NCI-H2107 treated with DMSO at 0.1 percent for 48 hours (cell line): ENCODE data around the gene FLRT2.

ENCODE experiments used
- DNase-seq: peaks from one replicate; lab custom pipeline; 2025; ENCODE audit not compliant: unreplicated experiment; lab: John Stamatoyannopoulos, UW

The FLRT2 gene

GRCh38 chr14:85594217-85594616 is 64.3 kb downstream of the FLRT2 start:
- no peak for DNase-seq

- no peak for DNase-seq
Observed at GRCh38 chr14:85595981-85596380, 66.0 kb downstream of the FLRT2 start.

- DNase-seq, result peak; percentile 94
Observed at GRCh38 chr14:85596562-85596961, 66.6 kb downstream of the FLRT2 start.

- DNase-seq, result no peak
Observed at GRCh38 chr14:85597701-85598100, 67.8 kb downstream of the FLRT2 start.

- no peak for DNase-seq
Observed at GRCh38 chr14:85599939-85600338, 70.0 kb downstream of the FLRT2 start.

GRCh38 chr14:85601246-85601645 is 71.3 kb downstream of the FLRT2 start:
- peak; percentile 88 for DNase-seq

GRCh38 chr14:85601690-85602089 is 71.7 kb downstream of the FLRT2 start:
- DNase-seq, result peak; percentile 17

GRCh38 chr14:85602345-85602744 is 72.4 kb downstream of the FLRT2 start:
- no peak for DNase-seq

- no peak for DNase-seq
Observed at GRCh38 chr14:85604021-85604420, 74.1 kb downstream of the FLRT2 start.

GRCh38 chr14:85604714-85605113 is 74.8 kb downstream of the FLRT2 start:
- DNase-seq, result no peak

GRCh38 chr14:85607651-85608081 is 77.7 kb downstream of the FLRT2 start:
- DNase-seq, result no peak

- DNase-seq, result no peak
Observed at GRCh38 chr14:85613496-85613895, 83.6 kb downstream of the FLRT2 start.

GRCh38 chr14:85616386-85616885 is 86.5 kb downstream of the FLRT2 start:
- DNase-seq, result no peak

- DNase-seq, result no peak
Observed at GRCh38 chr14:85616886-85617285, 86.9 kb downstream of the FLRT2 start.

- no peak for DNase-seq
Observed at GRCh38 chr14:85617791-85618190, 87.8 kb downstream of the FLRT2 start.

- no peak for DNase-seq
Observed at GRCh38 chr14:85618390-85618789, 88.4 kb downstream of the FLRT2 start.

GRCh38 chr14:85618978-85619377 is 89.0 kb downstream of the FLRT2 start:
- no peak for DNase-seq

GRCh38 chr14:85619851-85620250 is 89.9 kb downstream of the FLRT2 start:
- no peak for DNase-seq

GRCh38 chr14:85620947-85621346 is 91.0 kb downstream of the FLRT2 start:
- DNase-seq, result no peak

- no peak for DNase-seq
Observed at GRCh38 chr14:85622106-85622505, 92.2 kb downstream of the FLRT2 start.

- DNase-seq, result no peak
Observed at GRCh38 chr14:85622986-85623685, 93.2 kb downstream of the FLRT2 start.

GRCh38 chr14:85625925-85626585 is 96.1 kb downstream of the FLRT2 start:
- DNase-seq, result no peak
